ENCODE measurements around the gene PTPRJ.

Gene PTPRJ

DNA sequence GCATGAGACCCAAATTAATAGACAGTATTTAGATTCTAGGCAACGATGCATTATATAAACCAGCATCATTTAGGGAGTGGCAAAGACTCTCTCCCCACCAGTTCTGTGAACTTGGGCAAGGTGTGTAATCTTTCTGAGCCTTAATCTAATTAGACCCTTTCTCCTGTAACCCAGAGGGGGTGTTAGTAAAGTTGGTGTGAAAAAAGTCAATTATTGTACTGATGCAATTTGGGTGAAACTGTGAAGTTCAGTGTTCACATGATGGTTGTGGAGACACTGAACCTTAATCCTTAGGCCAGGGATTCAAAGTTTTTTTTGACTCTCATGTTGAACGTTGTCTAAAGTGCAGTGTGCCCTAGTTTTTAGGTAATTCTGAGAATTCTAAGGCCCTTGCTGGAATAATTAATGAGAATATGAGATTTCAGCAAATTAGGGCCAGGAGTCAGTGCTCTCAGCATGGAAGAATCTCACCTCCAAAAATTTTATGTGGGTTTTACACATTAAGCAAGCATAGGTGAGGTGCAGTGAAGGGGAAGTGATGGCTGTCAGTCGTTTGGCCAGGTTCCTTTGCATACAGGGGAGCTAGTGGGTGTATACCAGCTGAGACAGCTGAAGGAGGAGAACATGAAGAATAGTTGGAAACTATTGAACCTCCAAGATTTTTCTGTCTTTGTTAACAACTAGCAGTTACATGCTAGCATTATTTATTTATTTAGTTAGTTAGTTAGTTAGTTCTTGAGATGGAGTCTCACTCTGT, 94.2 kb downstream of the PTPRJ start:
- no peak for DNase-seq

DNA sequence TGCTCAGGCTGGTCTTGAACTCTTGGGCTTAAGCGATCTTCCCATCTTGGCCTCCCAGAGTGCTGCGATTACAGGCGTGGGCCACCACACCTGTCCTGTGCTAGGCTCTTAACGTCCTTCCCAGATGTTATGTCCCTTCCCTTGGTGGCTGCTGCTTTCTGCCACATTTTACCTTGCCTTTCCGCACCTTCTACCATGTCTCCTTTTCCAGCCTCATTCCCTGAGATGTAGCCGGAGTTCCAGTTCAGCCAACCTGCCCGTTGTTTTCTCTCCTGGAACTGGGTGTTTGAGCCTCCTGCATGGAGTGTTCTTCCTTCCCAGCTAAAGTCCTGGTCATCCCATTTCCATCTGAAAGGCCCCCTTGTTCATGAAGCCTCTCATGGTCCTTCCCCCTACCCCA, 95.3 kb downstream of the PTPRJ start:
- DNase-seq, result no peak

- no peak for DNase-seq
Measured at GRCh38 chr11:48077251-48077650, 96.9 kb downstream of the PTPRJ start.

DNA sequence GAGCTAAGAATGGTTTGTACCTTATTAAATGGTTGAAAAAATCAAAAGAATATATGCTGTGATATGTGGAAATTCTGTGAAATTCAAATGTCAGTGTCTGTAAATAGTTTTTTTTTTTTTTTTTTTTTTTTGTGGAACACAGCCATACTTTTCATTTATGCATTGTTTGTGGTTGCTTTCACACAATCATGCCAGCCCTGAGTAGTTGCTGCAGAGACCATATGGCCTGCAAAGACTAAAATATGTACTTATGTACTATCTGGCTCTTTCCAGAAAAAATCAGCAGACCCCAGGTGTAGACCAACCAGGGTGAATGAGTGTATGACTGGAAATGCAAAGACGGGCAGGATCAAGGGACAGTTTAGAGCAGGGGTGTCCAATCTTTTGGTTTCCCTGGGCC, 98.3 kb downstream of the PTPRJ start:
- no peak for DNase-seq

DNA sequence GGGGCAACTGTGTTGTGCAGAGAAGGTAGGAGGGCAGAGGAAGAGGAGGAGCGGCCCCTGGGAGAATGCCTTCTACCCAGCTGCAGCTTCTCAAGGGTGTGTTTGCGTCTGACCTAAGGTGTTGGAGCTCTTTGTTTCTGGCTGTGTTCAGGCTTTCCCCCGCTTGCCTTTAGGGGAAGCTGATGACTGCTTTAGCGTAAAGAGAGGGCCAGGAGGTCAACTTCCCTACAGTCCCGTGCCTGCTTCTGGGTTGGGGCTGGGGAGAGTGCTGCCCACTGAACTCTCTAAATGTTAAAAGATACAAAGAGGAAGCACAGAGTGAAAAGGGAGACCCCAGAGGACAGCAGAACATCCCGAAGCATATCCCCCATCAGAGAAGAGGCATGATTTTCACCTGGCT, 99.2 kb downstream of the PTPRJ start:
- no peak for DNase-seq

DNA sequence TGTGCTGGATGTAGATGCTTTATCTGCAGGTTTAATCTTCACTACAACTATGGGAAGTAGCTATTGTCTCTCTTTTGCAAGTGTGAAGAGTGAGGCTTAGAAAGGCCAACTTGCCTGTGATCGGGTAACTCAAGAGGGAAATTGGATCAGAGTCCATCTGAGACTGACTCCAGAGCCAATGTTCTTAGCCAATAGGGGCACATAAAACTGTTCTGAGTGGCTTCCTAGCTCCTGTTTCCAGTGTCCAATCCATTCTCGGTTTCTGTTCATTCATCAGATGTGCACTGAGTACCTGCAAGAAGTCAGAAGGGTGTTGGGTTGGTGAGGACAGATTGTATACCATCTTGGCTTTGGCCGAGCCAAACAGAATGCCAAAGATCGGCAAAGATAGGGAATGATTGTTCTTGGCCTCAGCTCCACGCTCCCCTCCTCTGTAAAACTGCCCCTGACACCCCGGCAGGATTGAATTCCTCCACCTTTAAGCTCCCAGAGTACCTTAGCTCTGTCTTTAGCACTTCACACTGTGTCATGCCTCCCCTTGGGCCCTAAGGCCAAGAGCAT, 100.0 kb downstream of the PTPRJ start:
- DNase-seq, result no peak

DNA sequence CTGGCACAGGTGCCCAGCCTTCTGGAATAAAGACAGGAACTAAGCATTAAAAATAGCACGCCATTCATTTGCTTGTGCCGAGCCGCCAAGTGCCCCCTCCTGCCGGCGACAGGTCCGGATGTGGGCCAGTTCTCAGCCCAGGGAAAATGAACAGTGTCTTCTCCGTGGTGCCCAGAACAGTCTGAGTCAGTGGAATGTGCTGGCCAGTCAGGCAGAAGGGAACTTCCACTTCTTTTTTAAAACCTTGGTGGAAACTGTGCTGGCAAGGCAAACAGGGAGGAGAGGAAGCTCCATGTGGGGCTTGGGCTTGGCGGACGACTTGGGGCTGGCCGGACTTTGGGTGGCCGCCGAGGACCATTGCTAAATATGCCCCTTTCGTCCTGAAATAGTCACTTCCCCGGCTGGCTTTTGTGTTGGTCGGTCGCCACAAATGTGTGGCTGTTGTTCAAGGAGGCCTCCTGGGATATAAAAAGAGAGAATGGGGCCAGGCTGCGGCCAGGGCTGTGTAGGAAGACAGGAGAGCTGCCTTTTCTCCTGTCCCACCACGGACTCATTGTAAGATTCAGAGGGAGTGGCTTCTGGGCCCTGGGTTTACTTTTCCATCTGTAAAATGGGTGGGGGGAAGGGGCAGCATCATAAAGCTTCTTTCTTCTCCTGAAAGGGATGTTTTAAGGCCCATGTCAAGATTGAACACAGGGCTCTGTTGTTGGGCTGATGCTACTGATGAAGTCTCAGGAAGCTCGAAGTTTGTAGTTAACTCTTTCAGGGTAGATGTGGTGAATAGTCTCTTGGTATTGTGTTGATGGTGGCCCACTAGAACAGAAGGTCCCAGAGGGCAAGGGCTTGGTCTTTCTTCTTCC, 101.0 kb downstream of the PTPRJ start:
- DNase-seq, result no peak

DNA sequence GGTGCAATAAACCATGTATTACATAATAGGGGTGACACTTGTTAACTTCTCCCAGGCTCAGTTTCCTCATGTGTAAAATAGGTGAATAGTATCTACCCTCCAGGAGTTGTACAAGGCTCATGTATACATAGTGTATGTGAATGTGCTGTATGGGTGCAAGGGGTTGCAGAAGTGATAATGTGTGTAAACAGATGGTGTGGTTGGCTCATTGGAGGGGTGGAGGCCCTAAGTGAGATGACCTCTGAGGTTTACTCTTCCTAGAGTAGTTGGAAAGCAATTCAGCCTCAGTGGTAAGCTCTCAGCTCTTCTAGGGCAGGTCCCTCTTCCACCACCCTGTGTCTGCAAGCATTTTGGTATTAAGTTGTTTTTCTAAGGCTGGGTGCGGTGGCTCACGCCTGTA, 102.4 kb downstream of the PTPRJ start:
- DNase-seq, result no peak

DNA sequence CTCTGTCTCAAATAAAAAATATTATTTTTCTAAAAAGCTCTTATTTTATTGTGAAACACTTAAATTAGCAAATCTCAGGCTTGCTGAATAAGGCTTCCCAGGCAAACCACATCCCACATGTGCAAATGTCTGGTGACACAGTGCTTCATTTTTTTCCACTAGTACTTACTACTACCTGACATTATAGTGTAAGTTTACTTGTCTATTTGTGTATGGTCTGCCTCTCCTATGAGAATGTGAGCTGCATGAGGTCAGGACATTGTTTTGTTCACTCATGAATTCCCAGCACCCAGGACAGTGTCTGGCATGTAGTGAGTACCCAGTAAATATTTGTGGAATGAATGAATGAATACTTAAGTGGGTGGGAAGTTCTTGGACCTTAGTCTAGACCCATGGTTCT, 103.1 kb downstream of the PTPRJ start:
- no peak for DNase-seq

- no peak for DNase-seq
Measured at GRCh38 chr11:48085688-48086087, 105.3 kb downstream of the PTPRJ start.

- DNase-seq, result no peak
Measured at GRCh38 chr11:48087422-48087821, 107.1 kb downstream of the PTPRJ start.

GRCh38 chr11:48087974-48088681, 107.8 kb downstream of the PTPRJ start:
- peak; percentile 96 for DNase-seq

GRCh38 chr11:48088682-48089050, 108.3 kb downstream of the PTPRJ start:
- peak; percentile 96 for DNase-seq

DNA sequence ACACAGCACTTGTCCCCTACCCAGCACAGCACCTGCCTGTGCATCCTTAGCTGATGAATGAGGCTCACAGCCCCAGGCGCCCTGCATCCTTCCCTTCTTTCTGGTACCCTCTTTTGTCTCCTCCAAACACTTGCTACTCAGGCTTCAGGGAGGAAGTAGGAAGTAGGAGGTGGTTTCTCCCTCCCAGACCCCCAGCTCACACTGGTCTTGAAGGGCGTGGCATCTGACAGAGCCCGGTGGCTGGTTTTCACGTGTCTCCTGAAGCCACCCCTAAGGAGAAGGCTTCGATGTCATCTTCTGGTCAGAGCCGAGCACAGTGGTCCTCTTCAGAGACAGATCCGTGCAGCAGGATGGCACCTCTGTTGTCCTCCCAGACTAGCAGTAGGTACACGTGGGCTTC, 109.8 kb downstream of the PTPRJ start:
- no peak for DNase-seq

DNA sequence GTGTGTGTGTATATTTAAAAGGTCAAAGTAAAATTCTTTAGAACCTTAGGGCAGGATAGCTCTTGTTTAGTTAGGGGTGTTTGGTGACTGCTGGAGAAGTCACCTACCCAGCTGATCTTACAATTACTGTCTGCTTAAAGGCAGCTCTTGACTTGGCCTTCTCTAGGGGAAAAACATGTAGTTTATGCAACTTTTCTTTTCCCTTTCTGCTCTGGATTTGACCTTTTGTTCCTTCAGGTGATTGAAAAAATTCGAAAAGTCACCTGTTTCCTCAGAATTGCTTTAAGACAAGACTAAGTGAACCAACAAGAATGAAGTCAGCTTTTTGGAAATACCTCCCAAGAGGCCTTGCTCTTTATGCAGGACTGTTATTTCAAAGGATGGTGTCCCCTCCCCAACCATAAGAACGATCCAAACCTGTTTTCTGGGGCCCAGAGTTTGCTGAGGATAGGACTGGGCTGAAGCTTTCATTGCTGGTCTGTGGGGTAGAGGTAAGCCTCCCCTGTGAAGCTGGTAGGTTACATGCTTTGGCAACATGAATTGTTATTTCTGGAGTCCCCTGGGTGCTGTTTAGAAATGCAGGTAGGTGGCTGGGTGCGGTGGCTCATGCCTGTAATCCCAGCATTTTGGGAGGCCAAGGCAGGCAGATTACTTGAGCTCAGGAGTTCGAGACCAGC, 111.2 kb downstream of the PTPRJ start:
- DNase-seq, result no peak

DNA sequence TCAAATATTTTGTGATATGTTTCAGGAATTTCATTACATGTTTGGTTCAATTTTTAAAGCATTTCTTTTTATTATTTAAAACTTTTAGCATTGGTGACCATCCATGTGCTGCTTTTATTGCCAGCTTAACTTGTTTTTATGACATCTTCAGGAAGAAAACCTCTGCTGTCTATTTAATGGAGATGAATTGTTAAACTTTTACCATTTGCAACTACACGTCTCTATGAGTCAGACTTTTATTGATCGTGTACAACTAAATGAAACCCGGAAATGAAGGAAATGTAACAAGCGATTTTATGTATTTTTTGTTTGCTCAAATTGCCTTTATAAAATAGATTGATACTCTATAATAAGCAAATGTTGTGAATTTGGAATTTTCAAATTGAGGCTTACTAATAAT, 113.0 kb downstream of the PTPRJ start:
- peak; percentile 62 for DNase-seq

- peak; percentile 98 for DNase-seq
Measured at GRCh38 chr11:48093795-48094642, 113.7 kb downstream of the PTPRJ start.

- DNase-seq, result no peak
Measured at GRCh38 chr11:48094643-48095339, 114.4 kb downstream of the PTPRJ start.

DNA sequence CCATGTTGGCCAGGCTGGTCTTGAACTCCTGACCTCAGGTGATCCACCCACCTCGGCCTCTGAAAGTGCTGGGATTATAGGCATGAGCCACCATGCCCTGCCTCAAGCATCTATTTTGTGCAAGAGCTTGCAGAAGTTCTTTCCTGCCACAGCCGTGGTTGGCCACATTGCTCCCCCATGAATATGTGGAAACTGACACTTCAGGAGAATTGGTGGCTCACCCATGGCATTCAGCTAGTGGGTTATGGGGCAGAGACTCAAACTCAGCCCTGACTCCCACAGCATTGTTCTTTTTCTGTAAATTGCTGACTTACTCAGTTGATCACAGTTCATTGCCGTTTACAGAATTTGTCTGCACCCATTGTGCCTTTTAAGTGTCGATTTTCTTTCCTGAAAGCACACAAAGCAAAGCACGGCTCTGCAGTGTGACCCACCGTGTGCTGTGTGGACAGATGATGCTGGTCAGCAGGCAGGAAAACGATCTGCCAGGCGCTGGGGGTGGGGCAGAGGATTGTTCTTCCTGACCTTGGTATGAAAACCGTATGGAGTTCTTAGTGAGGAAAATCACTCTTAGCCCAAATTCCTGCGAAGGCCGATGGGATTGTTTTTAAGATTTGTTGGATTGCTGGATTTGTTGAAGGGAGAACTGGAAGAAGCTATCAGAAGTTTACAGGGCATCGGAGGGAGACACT, 115.6 kb downstream of the PTPRJ start:
- DNase-seq, result no peak

Measured in DMS79 treated with DMSO at 0.1 percent for 48 hours (cell line).